GM23248 (cell line): ENCODE measurements around the gene LOXL4.

Source experiments
- EZH2 ChIP-seq: fragments of 200-600 bp; sonication (generic); IDR thresholded peaks from 2 replicates; pipeline ENCODE4 v1.6.1; 2018; ENCODE audit warnings: antibody characterized with exemption, mild to moderate bottlenecking; ENCODE audit not compliant: insufficient read depth, poor library complexity, severe bottlenecking
- EZH2phosphoT487 ChIP-seq: fragments of 200-600 bp; sonication (generic); IDR thresholded peaks from 2 replicates; pipeline ENCODE4 v1.6.1; 2018; ENCODE audit warnings: antibody characterized with exemption, moderate library complexity, mild to moderate bottlenecking, low read depth; ENCODE audit not compliant: insufficient read depth

DNA sequence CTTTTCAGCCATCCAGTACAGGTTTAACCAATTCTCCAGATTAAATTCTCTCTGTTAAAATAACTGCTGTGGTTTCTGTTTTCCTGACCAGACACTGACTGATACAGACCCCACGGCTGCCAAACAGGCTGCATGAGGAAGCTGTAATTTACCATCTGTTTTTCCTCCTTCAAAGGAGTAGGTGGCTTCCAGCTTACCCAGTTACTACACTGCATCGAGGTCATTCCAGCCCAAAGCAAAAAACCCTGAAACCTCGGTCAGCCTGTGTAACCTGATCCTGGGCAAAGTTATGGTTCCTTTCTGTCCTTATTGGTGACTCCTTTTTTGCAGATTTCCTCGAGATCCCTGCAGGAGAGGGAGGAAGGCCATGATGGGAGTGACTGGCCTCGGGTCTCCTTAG, 27.9 kb upstream of the LOXL4 start:
- TF ChIP-seq EZH2 (no peak), EZH2phosphoT487 (no peak)
